ENCODE measurements around the gene CAMTA1.

- no peak for TF ChIP-seq EZH2phosphoT487 (conservative IDR thresholded peaks at IDR 0.05; ENCODE audit: low read length)
- TF ChIP-seq CTCF (IDR thresholded peaks at IDR 0.05; ENCODE audit: insufficient read depth, low read length, poor library complexity, severe bottlenecking), result no peak
Measured at GRCh38 chr1:7399514-7400125, 614.4 kb downstream of the CAMTA1 start.

All from SU-DHL-6 (cell line).